ENCODE measurements around the gene RAB11FIP4. TPM values are rescaled to one million over a fixed set of nuclear protein-coding genes. Genes with fewer than 3 reads are reported as not detected.
"Not testable (repeated sequence)": the region's sequence is repeated elsewhere in the genome, so short reads cannot be mapped to it uniquely, and the experiment has no call there.

RAB11FIP4 gene
- total RNA-seq, 2 experiments from 2014 or later = 16.7 to 18.7 TPM

- Mint-ChIP-seq H3K4me3 (no peak overlapping the region), H3K4me1 (peaks cover 7% of the 10 kb centered on the region), H3K27me3 (peaks cover 7% of the 10 kb centered on the region), H3K36me3 (no peaks in the 10 kb centered on the region), H3K27ac (no peak overlapping the region), H3K9me3 (no peaks in the 10 kb centered on the region)
- DNase-seq = no peak
Measured at GRCh38 chr17:31428512-31428911, 37.0 kb downstream of the RAB11FIP4 start.

DNA sequence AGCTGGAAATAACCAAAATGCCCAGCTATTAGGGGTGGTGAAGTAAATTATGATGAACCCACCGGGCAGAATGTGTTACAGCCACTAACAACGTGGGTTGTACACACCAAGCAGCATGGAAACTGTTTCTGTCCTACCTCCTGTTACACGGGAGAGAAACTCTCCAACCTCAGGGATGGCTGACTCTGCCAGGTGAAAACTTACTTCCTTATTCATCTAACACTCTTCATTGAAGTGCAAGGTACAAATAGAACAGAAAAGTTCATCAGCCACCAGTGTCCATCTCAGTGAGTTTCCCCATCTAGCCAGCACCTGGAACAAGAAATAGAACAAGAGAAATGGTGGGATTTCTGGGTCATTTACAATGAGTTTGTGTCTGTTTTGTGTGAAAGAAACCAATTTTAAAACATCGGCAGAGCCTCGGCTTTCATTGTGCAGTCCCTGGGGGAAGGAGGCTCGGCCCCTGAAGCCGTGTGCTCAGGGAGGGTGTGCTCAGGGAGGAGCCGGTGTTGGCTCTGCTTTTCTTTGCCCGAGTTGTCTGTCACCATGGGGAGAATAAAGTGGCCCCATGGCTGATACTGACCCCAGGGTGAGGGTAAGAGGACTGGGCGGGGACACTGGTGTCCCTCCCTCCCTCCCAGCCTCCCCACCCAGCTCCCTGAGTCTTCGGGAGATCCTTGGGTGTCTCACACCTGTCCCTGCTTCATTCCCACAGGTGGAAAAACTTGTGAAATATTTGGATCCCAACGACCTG is 39.8 kb downstream of the RAB11FIP4 start:
- Mint-ChIP-seq H3K9me3 (no peaks in the 10 kb centered on the region), H3K27me3 (peaks cover 7% of the 10 kb centered on the region), H3K4me3 (no peak overlapping the region), H3K4me1 (peaks cover 11% of the 10 kb centered on the region), H3K36me3 (no peaks in the 10 kb centered on the region), H3K27ac (no peak overlapping the region)
- DNase-seq = no peak

- Mint-ChIP-seq H3K4me3 (no peak overlapping the region), H3K36me3 (no peaks in the 10 kb centered on the region), H3K9me3 (no peaks in the 10 kb centered on the region), H3K27ac (no peak overlapping the region), H3K4me1 (peaks cover 11% of the 10 kb centered on the region), H3K27me3 (peaks cover 7% of the 10 kb centered on the region)
- DNase-seq = no peak
Measured at GRCh38 chr17:31431852-31432658, 40.6 kb downstream of the RAB11FIP4 start.

- Mint-ChIP-seq H3K27me3 (peaks cover 7% of the 10 kb centered on the region), H3K9me3 (no peaks in the 10 kb centered on the region), H3K36me3 (no peaks in the 10 kb centered on the region), H3K4me1 (peaks cover 13% of the 10 kb centered on the region), H3K4me3 (no peak overlapping the region), H3K27ac (no peak overlapping the region)
- DNase-seq = no peak
Measured at GRCh38 chr17:31433091-31433790, 41.8 kb downstream of the RAB11FIP4 start.

DNA sequence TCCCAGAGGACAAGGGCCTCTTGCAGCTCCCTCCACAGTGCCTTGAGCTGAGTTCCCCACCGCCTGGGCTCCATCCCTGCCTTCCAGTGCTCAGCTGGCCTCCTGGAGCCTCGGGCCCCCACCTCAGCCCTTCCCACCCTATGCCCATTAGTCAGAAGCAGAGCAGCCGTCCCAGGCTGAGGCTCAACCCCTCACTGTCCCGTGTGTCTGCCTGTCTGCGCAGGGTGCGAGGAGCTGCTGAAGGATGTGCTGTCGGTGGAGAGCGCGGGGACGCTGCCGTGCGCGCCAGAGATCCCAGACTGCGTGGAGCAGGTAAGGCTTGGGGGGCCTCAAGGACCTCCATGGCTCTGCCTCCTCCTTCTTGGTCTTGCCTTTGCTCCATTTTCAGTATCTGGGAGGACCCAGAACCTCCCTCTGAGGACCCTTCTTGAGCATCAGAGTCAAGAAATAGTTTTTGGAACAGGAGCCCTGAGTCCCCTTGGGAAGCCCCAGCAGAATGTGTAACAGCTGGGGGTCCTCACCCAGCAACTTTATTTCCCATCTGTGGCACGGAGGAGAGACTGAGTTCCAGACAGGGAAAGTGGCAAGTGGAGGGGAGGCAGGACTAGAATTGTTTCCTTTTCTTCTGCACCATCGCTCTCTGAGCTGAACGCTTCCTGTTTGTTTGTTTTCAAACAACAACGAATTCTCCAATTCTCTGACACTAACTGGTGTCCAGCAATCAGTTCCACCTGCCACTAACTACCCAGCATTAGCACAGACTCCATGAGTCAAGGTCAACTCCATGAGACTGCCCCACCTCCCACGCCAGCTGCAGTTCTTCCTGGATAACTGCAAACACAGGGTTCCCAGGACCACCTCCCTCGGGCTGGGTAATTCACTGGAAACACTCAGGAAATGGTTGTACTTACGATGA is 42.6 kb downstream of the RAB11FIP4 start:
- Mint-ChIP-seq H3K27ac (no peak overlapping the region), H3K9me3 (no peaks in the 10 kb centered on the region), H3K4me1 (peaks cover 13% of the 10 kb centered on the region), H3K4me3 (no peak overlapping the region), H3K27me3 (peaks cover 7% of the 10 kb centered on the region), H3K36me3 (no peaks in the 10 kb centered on the region)
- no peak for DNase-seq

DNA sequence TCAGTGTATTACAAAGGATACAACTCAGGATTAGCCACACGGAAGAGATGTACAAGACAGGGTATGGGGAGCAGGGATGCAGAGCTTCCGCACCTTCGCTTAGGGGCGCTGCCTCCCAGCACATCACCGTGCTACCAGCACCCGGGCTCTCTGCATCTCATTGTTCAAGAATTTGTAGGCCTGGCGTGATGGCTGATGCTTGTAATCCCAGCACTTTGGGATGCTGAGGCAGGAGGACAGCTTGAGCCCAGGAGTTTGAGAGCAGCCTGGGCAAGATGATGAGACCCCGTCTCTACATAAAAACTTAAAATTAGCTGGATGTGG is 43.2 kb downstream of the RAB11FIP4 start:
- DNase-seq = no peak
- H3K27ac Mint-ChIP-seq = no peak overlapping the region
- no peak overlapping the region for H3K4me3 Mint-ChIP-seq
- peaks cover 7% of the 10 kb centered on the region for H3K27me3 Mint-ChIP-seq
- H3K4me1 Mint-ChIP-seq = peaks cover 13% of the 10 kb centered on the region
- H3K36me3 Mint-ChIP-seq = no peaks in the 10 kb centered on the region
- H3K9me3 Mint-ChIP-seq = no peaks in the 10 kb centered on the region

- Mint-ChIP-seq H3K27me3 (peaks cover under 1% of the 10 kb centered on the region), H3K4me3 (no peak overlapping the region), H3K4me1 (peaks cover 13% of the 10 kb centered on the region), H3K36me3 (no peaks in the 10 kb centered on the region), H3K27ac (no peak overlapping the region), H3K9me3 (no peaks in the 10 kb centered on the region)
- no peak for DNase-seq
Measured at GRCh38 chr17:31435581-31435980, 44.1 kb downstream of the RAB11FIP4 start.

- Mint-ChIP-seq H3K27ac (no peak overlapping the region), H3K27me3 (no peaks in the 10 kb centered on the region), H3K4me3 (no peak overlapping the region), H3K9me3 (no peaks in the 10 kb centered on the region), H3K36me3 (no peaks in the 10 kb centered on the region), H3K4me1 (peaks cover 12% of the 10 kb centered on the region)
- DNase-seq = no peak
Measured at GRCh38 chr17:31437720-31438400, 46.4 kb downstream of the RAB11FIP4 start.

GRCh38 chr17:31439716-31440115 is 48.2 kb downstream of the RAB11FIP4 start:
- H3K9me3 Mint-ChIP-seq = no peaks in the 10 kb centered on the region
- H3K27me3 Mint-ChIP-seq = no peaks in the 10 kb centered on the region
- H3K36me3 Mint-ChIP-seq = no peaks in the 10 kb centered on the region
- H3K4me3 Mint-ChIP-seq = no peak overlapping the region
- peaks cover 4% of the 10 kb centered on the region for H3K4me1 Mint-ChIP-seq
- DNase-seq = no peak
- no peak overlapping the region for H3K27ac Mint-ChIP-seq

DNA sequence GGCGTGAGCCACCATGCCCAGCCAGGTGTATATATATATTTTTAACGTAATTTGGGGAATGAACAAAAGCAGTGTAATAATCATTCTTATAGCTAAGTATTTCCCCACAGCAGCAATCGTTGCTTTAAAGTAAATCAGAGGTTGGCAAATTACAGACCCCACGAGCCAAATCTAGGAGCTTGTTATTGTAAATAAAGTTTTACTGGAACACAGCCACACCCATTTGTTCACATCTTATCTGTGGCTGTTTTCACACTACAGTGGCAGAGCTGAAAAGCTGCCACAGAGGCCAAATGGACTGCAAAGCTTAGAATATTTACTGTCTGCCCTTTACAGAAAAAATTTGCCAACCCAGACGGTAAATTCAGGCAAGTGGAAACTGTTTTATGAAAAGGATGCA is 50.8 kb downstream of the RAB11FIP4 start:
- Mint-ChIP-seq H3K36me3 (no peaks in the 10 kb centered on the region), H3K27ac (no peak overlapping the region), H3K9me3 (no peaks in the 10 kb centered on the region), H3K27me3 (no peaks in the 10 kb centered on the region), H3K4me1 (peaks cover 4% of the 10 kb centered on the region), H3K4me3 (no peak overlapping the region)
- DNase-seq = no peak

- not testable (repeated sequence) for H3K4me1 Mint-ChIP-seq
Measured at GRCh38 chr17:31442856-31443255, 51.4 kb downstream of the RAB11FIP4 start.

DNA sequence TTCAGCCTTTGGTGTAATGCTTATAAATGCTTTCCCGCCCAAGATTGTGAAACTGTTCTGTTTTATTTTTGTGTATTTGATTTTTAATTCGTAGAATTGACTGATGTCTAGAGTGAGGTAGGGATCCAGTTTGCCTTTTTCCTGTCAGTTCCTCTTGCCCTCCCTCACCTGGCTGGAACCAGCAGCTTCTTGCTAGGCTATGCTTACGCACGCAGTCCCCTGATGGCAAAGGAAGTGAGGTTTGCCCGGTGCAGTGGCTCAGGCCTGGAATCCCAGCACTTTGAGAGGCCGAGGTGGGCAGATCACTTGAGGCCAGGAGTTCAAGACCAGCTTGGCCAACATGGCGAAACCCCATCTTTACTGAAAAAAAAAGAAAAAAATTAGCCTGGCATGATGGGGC is 51.9 kb downstream of the RAB11FIP4 start:
- H3K27ac Mint-ChIP-seq = no peak overlapping the region
- H3K4me1 Mint-ChIP-seq = peaks cover 3% of the 10 kb centered on the region
- no peak for DNase-seq
- H3K27me3 Mint-ChIP-seq = no peaks in the 10 kb centered on the region
- H3K36me3 Mint-ChIP-seq = no peaks in the 10 kb centered on the region
- H3K4me3 Mint-ChIP-seq = no peak overlapping the region
- no peaks in the 10 kb centered on the region for H3K9me3 Mint-ChIP-seq

More at GRCh38 chr17:31442856-31443255, 51.4 kb downstream of the RAB11FIP4 start:
- H3K27ac Mint-ChIP-seq, H3K36me3 Mint-ChIP-seq, H3K9me3 Mint-ChIP-seq, H3K27me3 Mint-ChIP-seq, H3K4me3 Mint-ChIP-seq, DNase-seq: not testable (repeated sequence)

GRCh38 chr17:31444026-31444425 is 52.6 kb downstream of the RAB11FIP4 start:
- Mint-ChIP-seq H3K9me3 (no peaks in the 10 kb centered on the region), H3K27ac (no peak overlapping the region), H3K27me3 (no peaks in the 10 kb centered on the region), H3K4me3 (no peak overlapping the region), H3K4me1 (peaks cover 3% of the 10 kb centered on the region), H3K36me3 (no peaks in the 10 kb centered on the region)
- no peak for DNase-seq

Measured in activated naive CD8-positive, alpha-beta T cell treated with anti-CD3 and anti-CD28 coated beads for 36 hours (primary cell).